RWPE2 (cell line): ENCODE results near the gene ECHDC3.

ENCODE experiments used
- ATAC-seq: fragments of 200-7000 bp; cut with Tn5 transposase; 3 replicates; pipeline ENCODE4 v1.9.1; 2021; ENCODE audit warnings: low read depth
- DNase-seq: peaks from one replicate; pipeline ENCODE4 v3.0.0-alpha.2; 2020; ENCODE audit warnings: low spot score
- H3K27ac ChIP-seq: fragments of 450-650 bp; 2 replicates; pipeline ENCODE4 v1.5.1; 2017; ENCODE audit warnings: mild to moderate bottlenecking; ENCODE audit not compliant: poor library complexity, severe bottlenecking
- H3K27me3 ChIP-seq: fragments of 250-450 bp; sonication (Bioruptor Pico); 2 replicates; pipeline ENCODE4 v1.5.1; 2021; ENCODE audit warnings: mild to moderate bottlenecking, moderate library complexity; ENCODE audit not compliant: insufficient read depth, poor library complexity, severe bottlenecking
- H3K36me3 ChIP-seq: fragments of 250-450 bp; sonication (Bioruptor Pico); 2 replicates; pipeline ENCODE4 v1.5.1; 2020; ENCODE audit warnings: low read depth, mild to moderate bottlenecking, moderate library complexity
- H3K4me1 ChIP-seq: fragments of 250-450 bp; sonication (Bioruptor Pico); 2 replicates; pipeline ENCODE4 v1.5.1; 2021; ENCODE audit warnings: mild to moderate bottlenecking, moderate library complexity; ENCODE audit not compliant: insufficient read depth, poor library complexity, severe bottlenecking
- H3K4me3 ChIP-seq: fragments of 250-450 bp; sonication (Bioruptor Pico); 2 replicates; pipeline ENCODE4 v1.5.1; 2021; ENCODE audit warnings: mild to moderate bottlenecking, moderate library complexity; ENCODE audit not compliant: severe bottlenecking
- H3K9me3 ChIP-seq: fragments of 250-450 bp; sonication (Bioruptor Pico); 2 replicates; pipeline ENCODE4 v1.5.1; 2021; ENCODE audit warnings: mild to moderate bottlenecking, moderate library complexity; ENCODE audit not compliant: severe bottlenecking
- TF ChIP-seq, protein P1 (sequence below): fragments of 450-650 bp; IDR thresholded peaks from one replicate; pipeline ENCODE4 v1.5.1; 2017; ENCODE audit warnings: mild to moderate bottlenecking, moderate library complexity; ENCODE audit not compliant: poor library complexity, severe bottlenecking

Gene ECHDC3

DNA sequence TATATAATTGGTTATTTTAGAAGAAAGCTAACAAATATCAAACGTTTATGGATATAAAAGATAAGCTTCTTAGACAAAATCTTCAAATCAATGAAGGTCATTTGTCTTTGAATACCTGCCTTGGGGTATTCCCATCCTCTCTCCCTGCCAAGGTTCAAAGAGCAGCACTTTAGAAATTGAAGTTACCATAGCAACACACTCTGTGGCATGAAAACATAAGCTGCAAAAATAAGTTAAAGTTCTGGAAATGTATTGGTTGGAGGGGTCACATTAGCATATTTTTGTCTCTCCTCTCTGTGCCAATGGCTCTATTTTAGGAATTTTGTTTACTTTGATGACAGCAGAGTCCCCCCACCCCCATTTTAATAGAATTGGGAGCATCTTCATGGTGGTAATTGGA is 12.0 kb downstream of the ECHDC3 start:
- Histone ChIP-seq H3K4me1 (peaks cover 17% of the 10 kb centered on the region), H3K27ac (no peak overlapping the region), H3K4me3 (no peak overlapping the region), H3K9me3 (no peaks in the 10 kb centered on the region), H3K36me3 (no peaks in the 10 kb centered on the region), H3K27me3 (no peaks in the 10 kb centered on the region)
- TF ChIP-seq, protein P1, sequence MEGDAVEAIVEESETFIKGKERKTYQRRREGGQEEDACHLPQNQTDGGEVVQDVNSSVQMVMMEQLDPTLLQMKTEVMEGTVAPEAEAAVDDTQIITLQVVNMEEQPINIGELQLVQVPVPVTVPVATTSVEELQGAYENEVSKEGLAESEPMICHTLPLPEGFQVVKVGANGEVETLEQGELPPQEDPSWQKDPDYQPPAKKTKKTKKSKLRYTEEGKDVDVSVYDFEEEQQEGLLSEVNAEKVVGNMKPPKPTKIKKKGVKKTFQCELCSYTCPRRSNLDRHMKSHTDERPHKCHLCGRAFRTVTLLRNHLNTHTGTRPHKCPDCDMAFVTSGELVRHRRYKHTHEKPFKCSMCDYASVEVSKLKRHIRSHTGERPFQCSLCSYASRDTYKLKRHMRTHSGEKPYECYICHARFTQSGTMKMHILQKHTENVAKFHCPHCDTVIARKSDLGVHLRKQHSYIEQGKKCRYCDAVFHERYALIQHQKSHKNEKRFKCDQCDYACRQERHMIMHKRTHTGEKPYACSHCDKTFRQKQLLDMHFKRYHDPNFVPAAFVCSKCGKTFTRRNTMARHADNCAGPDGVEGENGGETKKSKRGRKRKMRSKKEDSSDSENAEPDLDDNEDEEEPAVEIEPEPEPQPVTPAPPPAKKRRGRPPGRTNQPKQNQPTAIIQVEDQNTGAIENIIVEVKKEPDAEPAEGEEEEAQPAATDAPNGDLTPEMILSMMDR = no peak
- DNase-seq = no peak
- ATAC-seq = no peak

DNA sequence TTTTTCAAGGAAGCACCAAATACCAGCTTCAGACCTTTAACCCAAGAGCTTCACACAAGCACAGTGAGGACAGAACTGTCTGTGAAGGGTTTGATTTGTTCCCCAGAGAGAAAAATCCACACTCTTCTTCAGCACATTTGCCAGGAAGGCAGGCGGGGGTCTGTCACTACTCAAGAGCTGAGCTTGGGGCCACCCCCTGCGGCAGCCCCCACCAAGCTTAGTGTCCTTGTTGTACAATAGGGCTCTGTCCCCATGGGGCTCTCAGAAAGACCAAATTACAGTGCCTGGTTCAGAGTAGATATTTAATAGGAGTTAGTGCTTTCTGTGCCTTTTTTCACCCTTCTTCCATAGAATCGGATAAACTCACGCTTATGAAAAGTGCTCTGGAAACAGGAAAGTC is 12.4 kb downstream of the ECHDC3 start:
- ATAC-seq (no peak), DNase-seq (no peak)
- Histone ChIP-seq H3K27ac (no peak overlapping the region), H3K4me1 (peaks cover 17% of the 10 kb centered on the region), H3K9me3 (no peaks in the 10 kb centered on the region), H3K36me3 (no peaks in the 10 kb centered on the region), H3K4me3 (no peak overlapping the region), H3K27me3 (no peaks in the 10 kb centered on the region)
- TF ChIP-seq, protein P1 = no peak

DNA sequence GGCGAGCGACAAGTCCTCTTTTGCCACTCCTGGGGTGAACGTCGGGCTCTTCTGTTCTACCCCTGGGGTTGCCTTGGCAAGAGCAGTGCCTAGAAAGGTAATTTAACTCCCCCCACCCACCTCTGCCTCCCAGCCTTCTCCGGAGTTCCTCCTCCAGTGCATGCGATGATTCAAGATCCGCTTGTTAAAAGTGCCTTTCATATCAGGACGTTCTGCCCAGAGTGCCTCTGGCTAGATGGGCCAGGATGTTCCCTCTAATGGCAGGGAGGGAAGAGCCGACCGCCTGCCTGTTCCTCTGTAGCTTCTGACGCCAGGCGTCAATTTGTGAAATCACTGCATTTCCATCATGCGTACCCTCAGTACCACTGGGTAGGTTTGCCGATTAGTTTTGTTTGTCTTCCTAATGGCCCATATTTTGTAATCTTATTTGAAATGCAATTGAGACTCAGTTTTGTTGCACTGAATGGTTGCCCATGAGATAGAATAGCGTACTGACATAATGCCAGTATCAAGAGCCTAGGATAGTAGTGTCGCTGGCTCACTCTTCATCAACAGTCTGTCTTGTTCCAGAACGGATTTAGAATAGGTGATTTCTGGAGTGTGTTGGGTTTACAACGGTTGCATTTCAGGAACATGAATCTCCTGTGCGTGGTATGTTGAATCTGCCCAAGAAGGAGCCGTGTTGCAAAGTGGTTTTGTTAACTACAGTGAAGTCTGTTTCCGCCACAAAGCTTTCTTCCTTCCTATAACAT is 13.5 kb downstream of the ECHDC3 start:
- TF ChIP-seq, protein P1 = no peak
- ATAC-seq (no peak), DNase-seq (no peak)
- Histone ChIP-seq H3K4me1 (peaks cover 17% of the 10 kb centered on the region), H3K4me3 (no peak overlapping the region), H3K27ac (no peak overlapping the region), H3K36me3 (no peaks in the 10 kb centered on the region), H3K27me3 (no peaks in the 10 kb centered on the region), H3K9me3 (no peaks in the 10 kb centered on the region)

DNA sequence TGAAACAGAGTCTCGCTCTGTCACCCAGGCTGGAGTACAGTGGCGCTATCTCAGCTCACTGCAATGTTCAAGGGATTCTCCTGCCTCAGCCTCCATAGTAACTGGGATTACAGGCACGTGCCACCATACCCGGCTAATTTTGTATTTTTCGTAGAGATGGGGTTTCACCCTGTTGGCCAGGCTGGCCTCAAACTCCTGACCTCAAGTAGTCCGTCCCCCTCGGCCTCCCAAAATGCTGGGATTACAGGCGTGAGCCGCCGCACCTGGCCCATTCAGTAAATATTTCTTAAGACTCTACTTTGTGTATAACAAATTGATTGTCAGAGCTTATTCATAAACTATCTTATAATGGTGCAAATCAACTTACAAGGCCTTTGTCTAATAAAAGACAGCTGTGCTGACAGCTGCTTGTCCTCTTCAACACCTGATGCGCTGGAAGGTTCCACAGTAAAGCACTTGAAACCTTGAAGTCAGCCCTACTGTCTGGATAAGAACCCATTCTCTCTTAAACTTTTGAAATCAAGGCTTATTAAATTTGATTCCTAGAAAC is 14.7 kb downstream of the ECHDC3 start:
- Histone ChIP-seq H3K27ac (peak overlapping the region; percentile 81), H3K27me3 (no peaks in the 10 kb centered on the region), H3K9me3 (no peaks in the 10 kb centered on the region), H3K36me3 (no peaks in the 10 kb centered on the region), H3K4me1 (peaks cover 17% of the 10 kb centered on the region), H3K4me3 (no peak overlapping the region)
- DNase-seq = no peak
- ATAC-seq = no peak
- TF ChIP-seq, protein P1 = no peak

DNA sequence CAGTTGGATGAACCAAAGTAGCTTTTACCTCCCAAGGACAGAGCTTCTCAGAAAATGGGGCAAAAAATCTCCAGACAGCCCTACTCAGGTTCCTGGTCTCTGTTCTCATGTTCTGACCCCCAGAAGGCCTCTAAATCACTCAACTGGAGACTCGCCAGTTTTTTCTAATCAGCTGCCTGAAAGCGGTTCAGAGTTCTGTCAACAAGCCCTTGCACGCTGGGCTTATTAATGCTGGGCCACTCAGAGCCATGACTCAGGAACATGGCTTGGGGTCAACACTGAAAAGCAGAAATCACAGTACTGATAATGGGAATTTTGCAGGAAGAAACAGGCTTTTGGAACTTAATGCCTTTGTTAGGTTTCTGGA is 15.3 kb downstream of the ECHDC3 start:
- Histone ChIP-seq H3K27ac (peak overlapping the region; percentile 81), H3K36me3 (no peaks in the 10 kb centered on the region), H3K9me3 (no peaks in the 10 kb centered on the region), H3K4me3 (no peak overlapping the region), H3K27me3 (no peaks in the 10 kb centered on the region), H3K4me1 (peaks cover 17% of the 10 kb centered on the region)
- TF ChIP-seq, protein P1 = no peak
- DNase-seq = peak; percentile 83
- ATAC-seq = peak; percentile 82
